Endothelial cell (in vitro differentiated cells): Measurements from ENCODE around the gene SGTA. TPM values are rescaled to one million over a fixed set of nuclear protein-coding genes. Genes with fewer than 3 reads are reported as not detected.
A peak's percentile ranks its signal among the peaks of the same experiment; 100 is the strongest.

Experiments used
- DNase-seq: peaks from one replicate; pipeline ENCODE4 v3.0.0; 2021; ENCODE audit warnings: low spot score
- H3K27ac Mint-ChIP-seq: one replicate; pipeline ENCODE4 v1.8.0; 2021; ENCODE audit warnings: mixed read lengths, inconsistent platforms; ENCODE audit not compliant: unreplicated experiment
- H3K27me3 Mint-ChIP-seq: one replicate; pipeline ENCODE4 v1.8.0; 2021; ENCODE audit warnings: mild to moderate bottlenecking, moderate library complexity, mixed read lengths, inconsistent platforms; ENCODE audit not compliant: unreplicated experiment
- H3K36me3 Mint-ChIP-seq: one replicate; pipeline ENCODE4 v1.8.0; 2021; ENCODE audit warnings: mild to moderate bottlenecking, low read depth, mixed read lengths, inconsistent platforms; ENCODE audit not compliant: unreplicated experiment
- H3K4me1 Mint-ChIP-seq: one replicate; pipeline ENCODE4 v1.8.0; 2021; ENCODE audit warnings: mild to moderate bottlenecking, mixed read lengths, inconsistent platforms; ENCODE audit not compliant: unreplicated experiment
- H3K4me3 Mint-ChIP-seq: one replicate; pipeline ENCODE4 v1.8.0; 2021; ENCODE audit warnings: mild to moderate bottlenecking, mixed read lengths, inconsistent platforms; ENCODE audit not compliant: unreplicated experiment
- H3K9me3 Mint-ChIP-seq: one replicate; pipeline ENCODE4 v1.8.0; 2021; ENCODE audit warnings: mixed read lengths, inconsistent platforms; ENCODE audit not compliant: unreplicated experiment
- total RNA-seq: library from RNA; stranded (reverse); fragmentation: NEBNext Ultra II Directional; extraction: Animal tissue kit (Norgen Biotek cat#: 25700); gene quantifications from one replicate; pipeline ENCODE4 v1.2.1, GENCODE V29; 2021; ENCODE audit not compliant: unreplicated experiment
- TF ChIP-seq, protein P1 (sequence below): fragments of 200-600 bp; sonication (generic); IDR thresholded peaks from one replicate; pipeline ENCODE4 v1.5.0; 2021; ENCODE audit warnings: antibody characterized with exemption; ENCODE audit not compliant: unreplicated experiment

The SGTA gene
- total RNA-seq, 1 donor from 2014 or later = 60.4 TPM

DNA sequence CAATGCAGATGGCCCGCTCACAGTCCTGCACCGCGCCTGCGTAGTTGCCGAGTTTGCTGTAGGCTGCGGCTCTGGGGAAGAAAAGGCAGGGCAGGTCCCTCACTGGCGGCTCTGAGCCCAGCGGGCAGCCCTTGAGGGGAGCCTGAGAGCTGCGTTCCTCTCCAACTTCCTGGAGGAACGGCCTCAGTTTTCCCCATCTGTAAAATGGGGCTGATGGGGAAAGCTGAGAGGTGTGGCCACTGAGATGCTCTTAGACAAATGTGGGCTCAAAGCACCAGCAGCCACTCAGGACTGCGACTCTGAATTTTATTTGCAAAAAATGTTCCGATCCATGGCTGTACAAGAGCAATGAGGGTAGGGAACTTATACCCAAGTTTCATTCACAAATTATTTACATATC is 19.4 kb downstream of the SGTA start:
- DNase-seq = no peak
- Mint-ChIP-seq H3K27ac (no peak overlapping the region), H3K4me3 (no peak overlapping the region), H3K36me3 (peaks cover 1% of the 10 kb centered on the region), H3K9me3 (no peaks in the 10 kb centered on the region), H3K4me1 (no peaks in the 10 kb centered on the region), H3K27me3 (peaks cover 4% of the 10 kb centered on the region)
- TF ChIP-seq, protein P1, sequence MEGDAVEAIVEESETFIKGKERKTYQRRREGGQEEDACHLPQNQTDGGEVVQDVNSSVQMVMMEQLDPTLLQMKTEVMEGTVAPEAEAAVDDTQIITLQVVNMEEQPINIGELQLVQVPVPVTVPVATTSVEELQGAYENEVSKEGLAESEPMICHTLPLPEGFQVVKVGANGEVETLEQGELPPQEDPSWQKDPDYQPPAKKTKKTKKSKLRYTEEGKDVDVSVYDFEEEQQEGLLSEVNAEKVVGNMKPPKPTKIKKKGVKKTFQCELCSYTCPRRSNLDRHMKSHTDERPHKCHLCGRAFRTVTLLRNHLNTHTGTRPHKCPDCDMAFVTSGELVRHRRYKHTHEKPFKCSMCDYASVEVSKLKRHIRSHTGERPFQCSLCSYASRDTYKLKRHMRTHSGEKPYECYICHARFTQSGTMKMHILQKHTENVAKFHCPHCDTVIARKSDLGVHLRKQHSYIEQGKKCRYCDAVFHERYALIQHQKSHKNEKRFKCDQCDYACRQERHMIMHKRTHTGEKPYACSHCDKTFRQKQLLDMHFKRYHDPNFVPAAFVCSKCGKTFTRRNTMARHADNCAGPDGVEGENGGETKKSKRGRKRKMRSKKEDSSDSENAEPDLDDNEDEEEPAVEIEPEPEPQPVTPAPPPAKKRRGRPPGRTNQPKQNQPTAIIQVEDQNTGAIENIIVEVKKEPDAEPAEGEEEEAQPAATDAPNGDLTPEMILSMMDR = no peak

GRCh38 chr19:2762783-2763496 is 20.1 kb downstream of the SGTA start:
- H3K4me1 Mint-ChIP-seq = no peaks in the 10 kb centered on the region
- H3K4me3 Mint-ChIP-seq = no peak overlapping the region
- peaks cover 4% of the 10 kb centered on the region for H3K27me3 Mint-ChIP-seq
- peaks cover 7% of the 10 kb centered on the region for H3K36me3 Mint-ChIP-seq
- DNase-seq = no peak
- no peak overlapping the region for H3K27ac Mint-ChIP-seq
- TF ChIP-seq, protein P1 = no peak
- no peaks in the 10 kb centered on the region for H3K9me3 Mint-ChIP-seq

GRCh38 chr19:2761876-2762782 is 20.9 kb downstream of the SGTA start:
- TF ChIP-seq, protein P1 = no peak
- Mint-ChIP-seq H3K9me3 (no peaks in the 10 kb centered on the region), H3K27me3 (peaks cover 2% of the 10 kb centered on the region), H3K36me3 (peaks cover 7% of the 10 kb centered on the region), H3K4me1 (no peaks in the 10 kb centered on the region), H3K4me3 (no peak overlapping the region), H3K27ac (no peak overlapping the region)
- DNase-seq = no peak

GRCh38 chr19:2761309-2761677 is 21.8 kb downstream of the SGTA start:
- TF ChIP-seq, protein P1 = no peak
- H3K4me1 Mint-ChIP-seq = no peaks in the 10 kb centered on the region

GRCh38 chr19:2759965-2760364 is 23.1 kb downstream of the SGTA start:
- Mint-ChIP-seq H3K4me3 (peak overlapping the region; percentile 15), H3K4me1 (no peaks in the 10 kb centered on the region), H3K27ac (no peak overlapping the region), H3K9me3 (no peaks in the 10 kb centered on the region), H3K27me3 (peaks cover 3% of the 10 kb centered on the region), H3K36me3 (peaks cover 16% of the 10 kb centered on the region)
- no peak for DNase-seq
- TF ChIP-seq, protein P1 = no peak

More at GRCh38 chr19:2761309-2761677, 21.8 kb downstream of the SGTA start:
- no peak overlapping the region for H3K27ac Mint-ChIP-seq
- DNase-seq = no peak
- H3K4me3 Mint-ChIP-seq = no peak overlapping the region
- H3K36me3 Mint-ChIP-seq = peaks cover 9% of the 10 kb centered on the region
- no peaks in the 10 kb centered on the region for H3K9me3 Mint-ChIP-seq
- H3K27me3 Mint-ChIP-seq = peaks cover 2% of the 10 kb centered on the region
